ENCODE results near the gene DOK7.

DNA sequence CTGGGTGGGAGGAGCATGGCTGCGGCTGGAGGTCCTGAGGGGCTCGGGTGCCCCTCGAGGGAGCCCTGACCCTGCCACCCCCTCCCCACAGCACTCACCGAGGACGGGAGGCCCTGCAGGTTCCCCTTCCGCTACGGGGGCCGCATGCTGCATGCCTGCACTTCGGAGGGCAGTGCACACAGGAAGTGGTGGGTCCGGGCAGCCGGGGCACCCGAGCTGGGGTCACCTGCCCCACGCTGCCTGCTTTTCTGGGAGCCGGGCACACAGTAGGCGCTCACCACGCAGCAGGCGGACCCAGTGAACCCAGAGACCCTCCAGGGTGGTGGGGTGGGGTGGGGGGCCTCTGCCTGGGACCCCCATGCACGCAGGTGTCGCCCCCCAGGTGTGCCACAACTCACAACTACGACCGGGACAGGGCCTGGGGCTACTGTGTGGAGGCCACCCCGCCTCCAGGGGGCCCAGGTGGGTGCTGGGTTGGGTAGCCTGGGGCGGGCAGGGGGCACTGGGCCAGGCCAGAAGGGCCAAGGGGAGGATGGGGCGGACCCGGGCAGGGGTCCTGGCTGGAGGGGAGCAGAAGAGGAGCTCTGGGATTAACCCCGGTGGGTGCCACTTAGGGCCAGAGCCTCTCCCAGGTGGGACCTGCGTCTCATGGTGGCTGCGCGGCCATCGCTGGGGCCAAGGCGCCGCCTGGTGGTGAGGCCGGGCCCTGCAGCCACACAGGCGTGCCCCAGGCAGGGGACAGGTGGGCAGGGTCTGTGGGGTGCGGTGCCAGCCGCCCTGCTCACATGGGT is 20.0 kb upstream of the DOK7 start:
- no peak for TF ChIP-seq POLR2AphosphoS5 (IDR thresholded peaks at IDR 0.05)
- TF ChIP-seq POLR2A (IDR thresholded peaks at IDR 0.05) = no peak
